Duodenal mucosa (tissue), 2 donors: Measurements from ENCODE around the gene SH3BP5L.
A peak's percentile ranks its signal among the peaks of the same experiment; 100 is the strongest.

Experiments used
- H3K27ac ChIP-seq: one replicate; pipeline ENCODE4 v1.7.0; 2013; ENCODE audit warnings: low read depth, low read length
- H3K27me3 ChIP-seq, 2 donors: one replicate each; pipeline ENCODE4 v1.7.0; 2013; ENCODE audit warnings: low read length in 2 of 2, control low read depth in 1 of 2; ENCODE audit not compliant: insufficient read depth in 2 of 2, control insufficient read depth in 1 of 2
- H3K36me3 ChIP-seq, 2 donors: one replicate each; pipeline ENCODE4 v1.7.0; 2013; ENCODE audit warnings: low read length in 2 of 2, control low read depth in 1 of 2; ENCODE audit not compliant: insufficient read depth in 2 of 2, control insufficient read depth in 1 of 2
- H3K4me1 ChIP-seq, 2 donors: one replicate each; pipeline ENCODE4 v1.7.0; 2013; ENCODE audit warnings: low read length in 2 of 2, control low read depth in 1 of 2; ENCODE audit not compliant: insufficient read depth in 2 of 2, control insufficient read depth in 1 of 2
- H3K4me3 ChIP-seq, 2 donors: one replicate each; pipeline ENCODE4 v1.7.0; 2013; ENCODE audit warnings: low read length in 2 of 2, low read depth in 1 of 2
- H3K9ac ChIP-seq, 2 donors: one replicate each; pipeline ENCODE4 v1.7.0; 2013; ENCODE audit warnings: low read length in 2 of 2, low read depth in 1 of 2
- H3K9me3 ChIP-seq, 2 donors: one replicate each; pipeline ENCODE4 v1.7.0; 2013; ENCODE audit warnings: low read length in 2 of 2, control low read depth in 1 of 2; ENCODE audit not compliant: control insufficient read depth in 1 of 2

The SH3BP5L gene

GRCh38 chr1:248858891-248859889 lies 33.5 kb upstream of the SH3BP5L start, which contains the start of gene ZNF692:
ZNF692 (minus strand) TSS chr1:248859085; CDS start chr1:248858309, 776 bp downstream.
- Histone ChIP-seq H3K9me3 (no peaks in the 10 kb centered on the region), H3K4me1 (peaks cover 31 to 32% of the 10 kb centered on the region in 2 donors), H3K27me3 (no peaks in the 10 kb centered on the region), H3K4me3 (peak within 1 kb of the TSS; percentile 83 to 90), H3K9ac (peak within 1 kb of the TSS; percentile 83 to 92), H3K36me3 (peaks cover 3 to 10% of the 10 kb centered on the region in 2 donors), H3K27ac (peak within 1 kb of the TSS; percentile 89)

DNA sequence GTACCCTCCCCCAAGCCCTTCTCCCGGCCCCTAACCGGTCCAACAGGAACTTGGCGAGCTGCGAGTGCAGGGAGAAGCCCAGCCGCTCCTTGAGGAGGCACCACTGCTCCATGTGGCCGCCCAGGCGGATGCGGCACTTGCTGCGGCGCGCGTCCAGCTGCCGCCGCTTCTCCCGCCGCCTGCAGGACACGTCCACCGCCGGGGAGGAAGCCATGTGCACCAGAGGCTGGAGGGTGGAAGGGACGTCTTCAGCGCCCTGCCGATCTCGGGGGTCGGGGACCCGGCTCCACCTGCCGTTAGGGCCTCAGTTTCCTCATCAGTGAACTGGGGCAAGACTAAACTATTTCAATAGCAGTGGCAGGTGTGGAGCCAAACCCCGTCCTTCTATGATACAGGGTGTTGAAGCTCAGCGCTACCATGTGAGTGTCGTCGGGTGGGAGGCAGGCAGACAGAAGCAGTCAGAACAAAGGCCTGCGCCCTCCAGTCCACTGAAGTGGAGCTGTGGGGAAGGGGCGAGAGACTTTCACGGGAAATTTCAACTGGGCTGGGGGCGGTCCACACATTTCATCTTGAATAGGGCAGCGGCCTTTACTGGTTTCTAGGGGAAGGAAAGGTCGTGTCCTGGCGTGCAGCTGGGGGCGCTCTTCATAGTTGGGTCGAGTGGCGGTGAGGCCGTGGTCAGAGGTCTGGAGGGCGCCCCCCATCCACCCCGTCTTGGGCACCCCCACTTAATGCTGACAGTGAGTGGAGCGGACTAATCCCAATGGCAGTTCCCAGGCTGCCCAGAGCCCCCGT lies 32.6 kb upstream of the SH3BP5L start:
- peak overlapping the region; percentile 83 to 85 for H3K9ac ChIP-seq
- peaks cover 25 to 26% of the 10 kb centered on the region in 2 donors for H3K4me1 ChIP-seq
- H3K36me3 ChIP-seq, result peaks cover 3 to 19% of the 10 kb centered on the region in 2 donors
- H3K9me3 ChIP-seq, result no peaks in the 10 kb centered on the region
- no peaks in the 10 kb centered on the region for H3K27me3 ChIP-seq
- H3K27ac ChIP-seq, result peak overlapping the region; percentile 61
- H3K4me3 ChIP-seq, result peak overlapping the region; percentile 83 to 85

GRCh38 chr1:248857749-248858095 lies 32.0 kb upstream of the SH3BP5L start:
- Histone ChIP-seq H3K36me3 (peaks cover 3 to 20% of the 10 kb centered on the region in 2 donors), H3K4me3 (peak overlapping the region; percentile 83 to 85), H3K27me3 (no peaks in the 10 kb centered on the region), H3K9ac (peak overlapping the region; percentile 83 to 85), H3K27ac (no peak overlapping the region), H3K9me3 (no peaks in the 10 kb centered on the region), H3K4me1 (peaks cover 21 to 23% of the 10 kb centered on the region in 2 donors)

GRCh38 chr1:248857201-248857600 lies 31.5 kb upstream of the SH3BP5L start:
- Histone ChIP-seq H3K36me3 (peaks cover 3 to 20% of the 10 kb centered on the region in 2 donors), H3K4me1 (peaks cover 17 to 18% of the 10 kb centered on the region in 2 donors), H3K4me3 (peak overlapping the region; percentile 83 to 85), H3K9ac (peak overlapping the region; percentile 83 to 85), H3K9me3 (no peaks in the 10 kb centered on the region), H3K27me3 (no peaks in the 10 kb centered on the region), H3K27ac (no peak overlapping the region)

DNA sequence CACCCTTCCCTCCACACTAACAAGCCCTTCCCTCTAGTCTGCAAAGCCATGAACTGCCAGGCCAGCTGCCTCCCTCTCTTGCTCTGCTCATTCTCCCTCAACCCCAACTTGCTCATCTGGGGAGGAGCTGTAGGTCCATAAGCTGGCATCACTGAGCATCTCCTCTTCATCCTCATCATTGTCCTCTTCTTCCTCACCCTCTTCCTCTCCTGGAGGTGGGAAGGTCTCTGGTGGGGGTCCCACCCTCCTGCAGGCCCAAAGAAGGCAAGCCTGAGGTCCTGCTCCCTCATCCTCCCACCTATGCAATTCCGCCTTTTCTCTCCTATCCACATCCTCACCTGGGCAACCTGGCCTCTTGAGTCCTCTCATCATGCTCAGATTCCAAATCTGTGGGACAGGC lies 30.5 kb upstream of the SH3BP5L start:
- Histone ChIP-seq H3K4me1 (peaks cover 17% of the 10 kb centered on the region in 2 donors), H3K36me3 (peaks cover 3 to 22% of the 10 kb centered on the region in 2 donors), H3K27me3 (no peaks in the 10 kb centered on the region), H3K4me3 (no peak overlapping the region), H3K9me3 (no peaks in the 10 kb centered on the region), H3K9ac (no peak overlapping the region), H3K27ac (no peak overlapping the region)

DNA sequence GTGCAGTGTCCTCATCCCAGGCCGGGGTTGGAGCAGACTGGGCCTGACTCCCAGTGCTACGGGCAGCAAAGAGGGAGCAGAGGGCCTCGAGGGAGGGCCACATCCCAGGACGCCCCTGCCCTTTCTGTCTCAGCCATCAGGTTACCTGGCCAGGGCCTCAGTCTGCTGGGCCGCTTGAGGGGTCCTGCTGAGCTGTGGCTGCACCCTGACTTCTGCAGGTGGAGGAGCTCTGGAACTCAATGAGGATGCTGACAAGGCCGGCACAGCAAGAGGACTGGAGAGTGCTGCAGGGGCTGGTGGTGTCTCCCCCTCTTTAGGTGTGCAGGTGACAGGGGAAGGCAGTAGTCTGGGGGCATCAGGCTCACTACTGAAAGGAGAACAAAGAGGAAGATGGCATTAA lies 29.9 kb upstream of the SH3BP5L start:
- Histone ChIP-seq H3K9ac (no peak overlapping the region), H3K27ac (no peak overlapping the region), H3K36me3 (peaks cover 3 to 24% of the 10 kb centered on the region in 2 donors), H3K9me3 (no peaks in the 10 kb centered on the region), H3K4me3 (no peak overlapping the region), H3K4me1 (peaks cover 17% of the 10 kb centered on the region in 2 donors), H3K27me3 (no peaks in the 10 kb centered on the region)

GRCh38 chr1:248853663-248854375 lies 28.1 kb upstream of the SH3BP5L start:
- Histone ChIP-seq H3K36me3 (peaks cover 17 to 41% of the 10 kb centered on the region in 2 donors), H3K27me3 (no peaks in the 10 kb centered on the region)

DNA sequence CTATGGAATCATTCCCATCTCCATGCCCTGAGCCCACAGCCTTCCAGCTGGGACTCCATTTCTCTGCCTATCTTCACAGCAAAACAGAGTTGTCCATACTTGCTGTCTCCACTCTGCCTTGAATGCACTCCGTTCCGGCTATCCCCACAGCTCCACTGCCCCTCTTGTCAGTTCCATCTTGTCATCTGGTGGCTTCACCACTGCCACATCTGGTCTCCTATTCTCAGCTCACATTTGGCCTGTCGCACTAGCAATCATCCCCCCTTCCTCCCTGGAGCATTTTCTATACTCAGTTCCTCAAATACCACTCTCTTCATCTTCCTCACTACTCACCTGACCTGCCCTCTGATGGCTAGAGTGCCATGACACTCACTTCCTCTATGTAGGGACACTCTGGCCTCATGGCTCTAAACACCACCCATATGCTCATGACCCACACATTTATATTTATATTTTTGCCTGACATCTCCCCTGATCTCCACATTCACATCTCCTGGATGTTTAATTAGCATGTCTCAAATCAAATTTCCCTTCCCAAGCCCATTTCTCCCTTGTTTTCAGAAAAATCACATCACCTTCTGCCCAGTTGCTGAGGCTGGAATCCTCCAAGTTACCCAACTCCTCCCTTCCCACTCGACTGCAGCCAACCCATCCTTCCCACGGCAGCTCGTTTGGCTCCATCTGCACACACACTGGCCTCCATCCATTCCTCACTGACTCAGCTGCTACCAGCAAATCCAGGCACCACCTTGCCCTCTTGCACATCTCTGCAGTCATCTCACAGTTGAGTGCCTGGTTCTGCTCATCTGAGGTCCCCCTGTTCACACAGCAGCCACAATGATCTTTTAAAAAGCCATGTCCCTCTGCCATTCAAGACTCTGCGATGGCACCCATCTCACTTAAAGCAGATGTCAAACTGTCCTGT lies 27.0 kb upstream of the SH3BP5L start:
- no peak overlapping the region for H3K9ac ChIP-seq
- H3K36me3 ChIP-seq, result peaks cover 21 to 52% of the 10 kb centered on the region in 2 donors

More at GRCh38 chr1:248853663-248854375, 28.1 kb upstream of the SH3BP5L start:
- Histone ChIP-seq H3K4me1 (peaks cover 9 to 10% of the 10 kb centered on the region in 2 donors), H3K9ac (no peak overlapping the region), H3K4me3 (no peak overlapping the region), H3K9me3 (no peaks in the 10 kb centered on the region), H3K27ac (no peak overlapping the region)

DNA sequence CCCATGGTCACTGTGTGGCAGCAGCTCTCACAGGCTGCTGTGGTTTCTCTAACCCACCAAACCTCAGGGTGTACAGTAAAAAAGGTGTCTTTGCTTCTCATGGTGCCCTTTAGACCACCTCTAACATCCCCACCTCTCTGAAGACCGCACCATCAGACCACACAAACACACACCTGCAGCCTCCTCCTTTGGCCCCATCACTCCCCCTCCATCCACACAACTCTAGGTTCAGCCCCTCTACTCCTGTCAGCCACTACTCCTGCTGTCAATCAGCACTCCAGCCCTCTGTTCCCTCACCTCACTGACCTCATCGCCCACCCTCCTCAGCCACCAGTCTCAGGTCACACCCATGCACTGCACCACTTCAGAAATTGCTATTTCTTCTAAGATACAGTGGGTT lies 25.7 kb upstream of the SH3BP5L start:
- Histone ChIP-seq H3K27me3 (no peaks in the 10 kb centered on the region), H3K9me3 (no peaks in the 10 kb centered on the region), H3K36me3 (peaks cover 24 to 63% of the 10 kb centered on the region in 2 donors), H3K27ac (no peak overlapping the region), H3K4me3 (no peak overlapping the region), H3K9ac (no peak overlapping the region), H3K4me1 (no peaks in the 10 kb centered on the region)

More for the DNA sequence above, 27.0 kb upstream of the SH3BP5L start:
- peaks cover 6 to 7% of the 10 kb centered on the region in 2 donors for H3K4me1 ChIP-seq
- H3K4me3 ChIP-seq, result no peak overlapping the region
- H3K27me3 ChIP-seq, result no peaks in the 10 kb centered on the region
- no peaks in the 10 kb centered on the region for H3K9me3 ChIP-seq
- H3K27ac ChIP-seq, result no peak overlapping the region
